Activated CD4-positive, alpha-beta memory T cell treated with anti-CD3 and anti-CD28 coated beads, Interleukin-2, amount 10 ng/mL, durations not matched to agents 7 days and 5 days (primary cell): Measurements from ENCODE around the gene TPSD1. TPM values are rescaled to one million over a fixed set of nuclear protein-coding genes. Genes with fewer than 3 reads are reported as not detected.
"Not testable (repeated sequence)": the region's sequence is repeated elsewhere in the genome, so short reads cannot be mapped to it uniquely, and the experiment has no call there.

Experiments
- CTCF ChIA-PET: fragments of 350-600 bp; sonication (Branson Sonifier 250); formaldehyde crosslinking; loops from one replicate; lab custom pipeline; 2021; ENCODE audit warnings: antibody characterized with exemption, inconsistent platforms; lab: Charles Lee
- POLR2A ChIA-PET: fragments of 350-600 bp; sonication (Branson Sonifier 250); formaldehyde crosslinking; loops from one replicate; lab custom pipeline; 2021; ENCODE audit warnings: antibody characterized with exemption; lab: Charles Lee
- DNase-seq: peaks from one replicate; pipeline ENCODE4 v3.0.0-alpha.2; 2020
- H3K27ac Mint-ChIP-seq: one replicate; pipeline ENCODE4 v1.8.0; 2021; ENCODE audit warnings: mild to moderate bottlenecking, mixed read lengths
- H3K27me3 Mint-ChIP-seq: one replicate; pipeline ENCODE4 v1.8.0; 2021; ENCODE audit warnings: mixed read lengths
- H3K36me3 Mint-ChIP-seq: one replicate; pipeline ENCODE4 v1.8.0; 2021; ENCODE audit warnings: low read depth, mixed read lengths
- H3K4me1 Mint-ChIP-seq: one replicate; pipeline ENCODE4 v1.8.0; 2021; ENCODE audit warnings: mixed read lengths
- H3K4me3 Mint-ChIP-seq: one replicate; pipeline ENCODE4 v1.8.0; 2021; ENCODE audit warnings: mild to moderate bottlenecking, mixed read lengths
- H3K9me3 Mint-ChIP-seq: one replicate; pipeline ENCODE4 v1.8.0; 2021; ENCODE audit warnings: mixed read lengths
- total RNA-seq, 2 experiments: library from RNA; stranded (reverse); gene quantifications; one replicate each; pipeline ENCODE4 v1.2.3, GENCODE V29; 2021

The TPSD1 gene
- total RNA-seq, 2 experiments from 2014 or later: not detected

- no peak within 1 kb of the TSS for H3K27ac Mint-ChIP-seq
- no peak for DNase-seq
- H3K9me3 Mint-ChIP-seq: no peaks in the 10 kb centered on the region
- H3K27me3 Mint-ChIP-seq: no peaks in the 10 kb centered on the region
- ChIA-PET POLR2A (no interaction called here), CTCF (no interaction called here)
- no peaks in the 10 kb centered on the region for H3K4me1 Mint-ChIP-seq
- no peak within 1 kb of the TSS for H3K4me3 Mint-ChIP-seq
- no peaks in the 10 kb centered on the region for H3K36me3 Mint-ChIP-seq
Measured at GRCh38 chr16:1225051-1225451, 30.8 kb upstream of the TPSD1 start, which contains the start of gene TPSG1. Gene TPSG1, minus strand, starts transcription at chr16:1225268. Its CDS starts 16 bp downstream, at chr16:1225252.

- DNase-seq, H3K27me3 Mint-ChIP-seq, H3K4me3 Mint-ChIP-seq, H3K9me3 Mint-ChIP-seq, CTCF ChIA-PET, H3K36me3 Mint-ChIP-seq, H3K4me1 Mint-ChIP-seq, POLR2A ChIA-PET, H3K27ac Mint-ChIP-seq: not testable (repeated sequence)
Measured at GRCh38 chr16:1225728-1226311, 30.0 kb upstream of the TPSD1 start.

GRCh38 chr16:1226692-1227091, 29.2 kb upstream of the TPSD1 start:
- H3K27ac Mint-ChIP-seq, CTCF ChIA-PET, DNase-seq, H3K27me3 Mint-ChIP-seq, POLR2A ChIA-PET, H3K4me3 Mint-ChIP-seq, H3K9me3 Mint-ChIP-seq, H3K36me3 Mint-ChIP-seq, H3K4me1 Mint-ChIP-seq: not testable (repeated sequence)

- DNase-seq, CTCF ChIA-PET, POLR2A ChIA-PET, H3K4me3 Mint-ChIP-seq, H3K27ac Mint-ChIP-seq, H3K4me1 Mint-ChIP-seq, H3K27me3 Mint-ChIP-seq, H3K9me3 Mint-ChIP-seq, H3K36me3 Mint-ChIP-seq: not testable (repeated sequence)
Measured at GRCh38 chr16:1228227-1228626, 27.6 kb upstream of the TPSD1 start.

GRCh38 chr16:1229476-1229875, 26.4 kb upstream of the TPSD1 start:
- H3K9me3 Mint-ChIP-seq, H3K36me3 Mint-ChIP-seq, DNase-seq, CTCF ChIA-PET, POLR2A ChIA-PET, H3K27ac Mint-ChIP-seq, H3K4me1 Mint-ChIP-seq, H3K4me3 Mint-ChIP-seq, H3K27me3 Mint-ChIP-seq: not testable (repeated sequence)

- H3K4me1 Mint-ChIP-seq, H3K36me3 Mint-ChIP-seq, CTCF ChIA-PET, H3K27ac Mint-ChIP-seq, POLR2A ChIA-PET, H3K4me3 Mint-ChIP-seq, H3K27me3 Mint-ChIP-seq, H3K9me3 Mint-ChIP-seq, DNase-seq: not testable (repeated sequence)
Measured at GRCh38 chr16:1230084-1230470, 25.8 kb upstream of the TPSD1 start, which contains the start of gene TPSB2. Gene TPSB2, minus strand, starts transcription at chr16:1230184. Its CDS starts 233 bp downstream, at chr16:1229951.

GRCh38 chr16:1230471-1231212, 25.2 kb upstream of the TPSD1 start:
- H3K36me3 Mint-ChIP-seq, H3K27me3 Mint-ChIP-seq, CTCF ChIA-PET, H3K4me1 Mint-ChIP-seq, H3K9me3 Mint-ChIP-seq, H3K27ac Mint-ChIP-seq, DNase-seq, POLR2A ChIA-PET, H3K4me3 Mint-ChIP-seq: not testable (repeated sequence)

- CTCF ChIA-PET, H3K9me3 Mint-ChIP-seq, DNase-seq, POLR2A ChIA-PET, H3K27ac Mint-ChIP-seq, H3K36me3 Mint-ChIP-seq, H3K4me3 Mint-ChIP-seq, H3K4me1 Mint-ChIP-seq, H3K27me3 Mint-ChIP-seq: not testable (repeated sequence)
Measured at GRCh38 chr16:1231301-1231700, 24.6 kb upstream of the TPSD1 start.

- CTCF ChIA-PET, H3K9me3 Mint-ChIP-seq, H3K36me3 Mint-ChIP-seq, DNase-seq, H3K4me1 Mint-ChIP-seq, POLR2A ChIA-PET, H3K4me3 Mint-ChIP-seq, H3K27ac Mint-ChIP-seq, H3K27me3 Mint-ChIP-seq: not testable (repeated sequence)
Measured at GRCh38 chr16:1232049-1232748, 23.7 kb upstream of the TPSD1 start.

GRCh38 chr16:1236659-1237058, 19.2 kb upstream of the TPSD1 start:
- CTCF ChIA-PET, H3K4me1 Mint-ChIP-seq, H3K4me3 Mint-ChIP-seq, H3K9me3 Mint-ChIP-seq, DNase-seq, H3K27ac Mint-ChIP-seq, H3K36me3 Mint-ChIP-seq, H3K27me3 Mint-ChIP-seq, POLR2A ChIA-PET: not testable (repeated sequence)

- DNase-seq: no peak
- H3K27me3 Mint-ChIP-seq: no peaks in the 10 kb centered on the region
- H3K4me3 Mint-ChIP-seq: no peak overlapping the region
- H3K27ac Mint-ChIP-seq: no peak overlapping the region
- no peaks in the 10 kb centered on the region for H3K36me3 Mint-ChIP-seq
- POLR2A ChIA-PET: no interaction called here
- no peaks in the 10 kb centered on the region for H3K4me1 Mint-ChIP-seq
- CTCF ChIA-PET: no interaction called here
- H3K9me3 Mint-ChIP-seq: no peaks in the 10 kb centered on the region
Measured at GRCh38 chr16:1237990-1238389, 17.9 kb upstream of the TPSD1 start.

GRCh38 chr16:1238909-1239308, 17.0 kb upstream of the TPSD1 start:
- H3K9me3 Mint-ChIP-seq, H3K27ac Mint-ChIP-seq, CTCF ChIA-PET, H3K27me3 Mint-ChIP-seq, H3K36me3 Mint-ChIP-seq, H3K4me3 Mint-ChIP-seq, H3K4me1 Mint-ChIP-seq, DNase-seq, POLR2A ChIA-PET: not testable (repeated sequence)

GRCh38 chr16:1239575-1239974, 16.3 kb upstream of the TPSD1 start:
- H3K4me3 Mint-ChIP-seq, H3K4me1 Mint-ChIP-seq, POLR2A ChIA-PET: not testable (repeated sequence)

More at GRCh38 chr16:1239575-1239974, 16.3 kb upstream of the TPSD1 start:
- H3K9me3 Mint-ChIP-seq, CTCF ChIA-PET, H3K36me3 Mint-ChIP-seq, H3K27ac Mint-ChIP-seq, DNase-seq, H3K27me3 Mint-ChIP-seq: not testable (repeated sequence)
